EL (cell line): ENCODE data around the gene FHIP1B.

Experiments used
- DNase-seq: peaks from one replicate; pipeline ENCODE4 v3.0.0-alpha.2; 2016

The FHIP1B gene

GRCh38 chr11:6197466-6198200 lies 36.8 kb downstream of the FHIP1B start:
- DNase-seq = no peak

- no peak for DNase-seq
Measured at GRCh38 chr11:6196396-6196795, 38.0 kb downstream of the FHIP1B start.

- DNase-seq = no peak
Measured at GRCh38 chr11:6194065-6194581, 40.3 kb downstream of the FHIP1B start.

- no peak for DNase-seq
Measured at GRCh38 chr11:6191742-6192141, 42.7 kb downstream of the FHIP1B start.

GRCh38 chr11:6175440-6175839 lies 59.0 kb downstream of the FHIP1B start:
- DNase-seq = no peak

GRCh38 chr11:6170226-6170625 lies 64.2 kb downstream of the FHIP1B start, which contains the start of gene OR52B2:
Gene OR52B2 (minus strand): TSS chr11:6170326. CDS start chr11:6170326, 0 bp downstream.
- DNase-seq = no peak
